Upper lobe of right lung (tissue), 1 donor: ENCODE results near the gene WDR31. TPM values are rescaled to one million over a fixed set of nuclear protein-coding genes. Genes with fewer than 3 reads are reported as not detected.

Experiments
- ATAC-seq: fragments of 200-7000 bp; cut with Tn5 transposase; one replicate; pipeline ENCODE4 v1.9.1; 2020; ENCODE audit warnings: mild to moderate bottlenecking, moderate library complexity
- DNase-seq: peaks from one replicate; pipeline ENCODE4 v3.0.0-alpha.2; 2020
- H3K27ac ChIP-seq: fragments of 200-600 bp; one replicate; pipeline ENCODE4 v1.8.0; 2022
- H3K27me3 ChIP-seq: fragments of 200-600 bp; one replicate; pipeline ENCODE4 v1.8.0; 2022; ENCODE audit warnings: mild to moderate bottlenecking
- H3K36me3 ChIP-seq: fragments of 200-600 bp; one replicate; pipeline ENCODE4 v1.8.0; 2022
- H3K4me1 ChIP-seq: fragments of 200-600 bp; one replicate; pipeline ENCODE4 v1.8.0; 2022
- H3K4me3 ChIP-seq: fragments of 200-600 bp; one replicate; pipeline ENCODE4 v1.8.0; 2022; ENCODE audit warnings: mild to moderate bottlenecking
- H3K9me3 ChIP-seq: fragments of 200-600 bp; one replicate; pipeline ENCODE4 v1.8.0; 2022
- CTCF ChIP-seq: fragments of 200-600 bp; IDR thresholded peaks from one replicate; pipeline ENCODE4 v1.8.0; 2022; ENCODE audit warnings: antibody characterized with exemption
- intact Hi-C: fragments of 100-400 bp; cut with DNase I; formaldehyde crosslinking; loops from one replicate; pipeline ENCODE4 v1.11.0; 2022
- total RNA-seq: library from RNA; stranded (reverse); fragmentation: NEBNext Ultra II Directional; extraction: Animal tissue kit (Norgen Biotek cat#: 25700); gene quantifications from one replicate; pipeline ENCODE4 v1.2.1, GENCODE V29; 2021
- donor health status: DM: no; HTN: yes; CAD: no; lungs with severe emphysema.

WDR31 gene
- total RNA-seq, 1 donor from 2014 or later = 2.6 TPM

- no peaks in the 10 kb centered on the region for H3K27me3 ChIP-seq
- H3K9me3 ChIP-seq = no peaks in the 10 kb centered on the region
- H3K36me3 ChIP-seq = no peaks in the 10 kb centered on the region
- no peak overlapping the region for H3K27ac ChIP-seq
- intact Hi-C loops = no loop called here
- ATAC-seq (no peak), DNase-seq (no peak)
- H3K4me3 ChIP-seq = no peak overlapping the region
- no peak for TF ChIP-seq CTCF
- H3K4me1 ChIP-seq = no peaks in the 10 kb centered on the region
Measured at GRCh38 chr9:113307396-113307975, 32.6 kb downstream of the WDR31 start.

- Histone ChIP-seq H3K36me3 (no peaks in the 10 kb centered on the region), H3K27ac (no peak overlapping the region), H3K4me3 (no peak overlapping the region), H3K27me3 (no peaks in the 10 kb centered on the region), H3K9me3 (no peaks in the 10 kb centered on the region), H3K4me1 (no peaks in the 10 kb centered on the region)
- no peak for DNase-seq
- TF ChIP-seq CTCF = no peak
- intact Hi-C loops = no loop called here
- no peak for ATAC-seq
Measured at GRCh38 chr9:113306566-113306965, 33.5 kb downstream of the WDR31 start.

- Histone ChIP-seq H3K4me1 (no peaks in the 10 kb centered on the region), H3K27ac (no peak within 1 kb of the TSS), H3K27me3 (no peaks in the 10 kb centered on the region), H3K9me3 (no peaks in the 10 kb centered on the region), H3K4me3 (no peak within 1 kb of the TSS), H3K36me3 (no peaks in the 10 kb centered on the region)
- intact Hi-C loops = no loop called here
- ATAC-seq (no peak), DNase-seq (no peak)
- TF ChIP-seq CTCF = no peak
Measured at GRCh38 chr9:113302792-113303418, 37.2 kb downstream of the WDR31 start, which contains the start of gene RNF183. RNF183 (minus strand) TSS chr9:113303376; CDS start chr9:113298184, 5,192 bp downstream.

- DNase-seq (no peak), ATAC-seq (no peak)
- Histone ChIP-seq H3K27me3 (no peaks in the 10 kb centered on the region), H3K27ac (no peak overlapping the region), H3K4me3 (no peak overlapping the region), H3K36me3 (no peaks in the 10 kb centered on the region), H3K9me3 (no peaks in the 10 kb centered on the region), H3K4me1 (no peaks in the 10 kb centered on the region)
- intact Hi-C loops = no loop called here
- TF ChIP-seq CTCF = no peak
Measured at GRCh38 chr9:113301548-113301947, 38.5 kb downstream of the WDR31 start.

- no peaks in the 10 kb centered on the region for H3K27me3 ChIP-seq
- TF ChIP-seq CTCF = no peak
- no peaks in the 10 kb centered on the region for H3K4me1 ChIP-seq
- intact Hi-C loops = no loop called here
- no peaks in the 10 kb centered on the region for H3K9me3 ChIP-seq
- ATAC-seq = peak; percentile 69
- no peak for DNase-seq
- H3K4me3 ChIP-seq = no peak overlapping the region
- H3K27ac ChIP-seq = no peak overlapping the region
- H3K36me3 ChIP-seq = no peaks in the 10 kb centered on the region
Measured at GRCh38 chr9:113299800-113300292, 40.2 kb downstream of the WDR31 start.
